GM12892 (cell line): ENCODE results near the gene KLHDC1.
"Not testable (repeated sequence)": the region's sequence is repeated elsewhere in the genome, so short reads cannot be mapped to it uniquely, and the experiment has no call there.

Source experiments
- DNase-seq: peaks from one replicate; pipeline ENCODE4 v3.0.0; 2011; ENCODE audit not compliant: insufficient read length
- FAIRE-seq: peaks from 2 replicates; lab custom pipeline; 2011; peaks lifted over from hg19 to GRCh38; lab: Jason Lieb, UNC
- POLR2A ChIP-seq: IDR thresholded peaks from 2 replicates; pipeline ENCODE4 v1.6.1; 2011; ENCODE audit warnings: low read depth, low read length, control low read depth
- POLR2AphosphoS5 ChIP-seq: IDR thresholded peaks from 2 replicates; pipeline ENCODE4 v1.6.1; 2011; ENCODE audit warnings: low read depth, low read length, control low read depth
- TAF1 ChIP-seq: IDR thresholded peaks from 2 replicates; pipeline ENCODE4 v1.6.1; 2011; ENCODE audit warnings: low read depth, mild to moderate bottlenecking, control low read depth, low read length, borderline replicate concordance

The KLHDC1 gene

GRCh38 chr14:49687942-49688700 is 4.8 kb upstream of the KLHDC1 start, which contains the start of gene POLE2:
Gene POLE2 (minus strand): TSS chr14:49688214. CDS start chr14:49688203, 11 bp downstream.
- DNase-seq (peak; percentile 74), FAIRE-seq (peak; percentile 84)
- no peak for TF ChIP-seq POLR2AphosphoS5
- peak; percentile 76; the same call in 1 of the 2 replicates for TF ChIP-seq TAF1
- peak; percentile 86; the same call in 1 of the 2 replicates for TF ChIP-seq POLR2A

DNA sequence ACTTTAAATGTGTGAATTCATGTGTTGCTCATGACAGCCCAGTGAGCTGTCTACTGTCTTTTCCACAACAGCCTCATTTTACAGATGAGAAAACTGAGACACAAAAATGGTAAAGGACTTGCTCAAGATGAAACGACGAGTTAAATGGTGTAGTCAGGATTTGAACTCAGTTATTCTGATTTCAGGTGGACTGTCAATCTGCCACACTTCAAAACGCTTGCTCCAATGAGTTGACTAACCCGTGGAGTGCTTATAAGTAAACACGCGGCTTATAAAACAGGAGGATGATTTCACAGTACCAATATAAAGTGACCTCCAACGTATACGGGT is 4.3 kb upstream of the KLHDC1 start:
- no peak for FAIRE-seq
- TF ChIP-seq TAF1 (no peak), POLR2AphosphoS5 (no peak), POLR2A (no peak)
- DNase-seq = no peak

- FAIRE-seq (no peak), DNase-seq (no peak)
- TF ChIP-seq TAF1 = no peak
- TF ChIP-seq POLR2A = no peak
- TF ChIP-seq POLR2AphosphoS5 = no peak
Measured at GRCh38 chr14:49691031-49691430, 1.9 kb upstream of the KLHDC1 start.

DNA sequence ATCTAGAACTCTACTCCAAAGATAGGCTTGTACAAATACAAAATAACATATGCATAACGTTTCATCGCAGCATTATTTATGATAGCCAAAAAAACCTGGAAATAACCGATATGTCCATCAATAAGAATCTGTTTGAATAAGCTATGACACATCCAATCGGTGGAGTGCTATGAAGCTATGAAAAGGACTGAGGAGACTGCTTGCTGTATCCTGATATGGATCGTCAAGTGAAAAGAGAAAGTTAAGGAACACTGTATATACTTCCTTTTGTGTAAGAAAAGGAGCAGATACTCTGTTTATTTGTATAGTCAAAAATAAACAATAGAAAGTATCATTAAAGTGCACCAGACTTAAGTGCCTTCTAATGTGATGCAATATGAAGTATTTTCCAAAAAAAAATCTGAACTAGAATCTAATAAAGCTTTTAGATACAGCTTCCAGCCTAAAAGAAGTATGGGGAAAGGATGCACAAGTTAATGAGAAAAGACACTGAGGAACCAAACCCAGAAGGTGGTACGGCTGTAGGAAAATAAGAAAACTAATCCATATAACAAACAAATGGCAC is 645 bp upstream of the KLHDC1 start:
- DNase-seq = no peak
- no peak for FAIRE-seq
- no peak for TF ChIP-seq POLR2AphosphoS5
- no peak for TF ChIP-seq POLR2A

GRCh38 chr14:49693735-49694124 is 810 bp downstream of the KLHDC1 start:
- DNase-seq, FAIRE-seq: not testable (repeated sequence)

DNA sequence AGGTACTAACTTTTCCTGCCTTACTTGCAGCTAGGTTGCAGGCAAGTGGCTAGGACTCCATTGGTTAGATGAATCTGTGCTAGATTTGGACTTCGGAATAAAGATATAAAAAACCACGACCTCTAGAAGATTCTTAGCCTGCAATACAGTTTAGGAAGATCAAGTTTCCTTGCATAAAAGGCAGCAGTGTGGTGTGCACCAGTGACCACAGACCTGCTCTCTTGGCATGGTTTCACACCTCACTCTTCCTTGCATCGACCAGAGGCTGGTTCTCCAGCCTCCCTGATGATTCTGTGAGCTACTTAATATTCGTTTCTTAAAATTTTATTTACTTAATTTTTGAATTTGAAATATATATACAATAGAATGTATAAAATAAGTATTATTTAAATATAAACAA is 9.8 kb downstream of the KLHDC1 start:
- FAIRE-seq (no peak), DNase-seq (no peak)
- no peak for TF ChIP-seq TAF1

GRCh38 chr14:49703965-49704364 is 11.0 kb downstream of the KLHDC1 start:
- TF ChIP-seq POLR2A = no peak
- no peak for TF ChIP-seq POLR2AphosphoS5
- TF ChIP-seq TAF1 = no peak
- DNase-seq (no peak), FAIRE-seq (no peak)

GRCh38 chr14:49704471-49704870 is 11.6 kb downstream of the KLHDC1 start:
- not testable (repeated sequence) for DNase-seq, FAIRE-seq

GRCh38 chr14:49710993-49711392 is 18.1 kb downstream of the KLHDC1 start:
- DNase-seq, FAIRE-seq: not testable (repeated sequence)

DNA sequence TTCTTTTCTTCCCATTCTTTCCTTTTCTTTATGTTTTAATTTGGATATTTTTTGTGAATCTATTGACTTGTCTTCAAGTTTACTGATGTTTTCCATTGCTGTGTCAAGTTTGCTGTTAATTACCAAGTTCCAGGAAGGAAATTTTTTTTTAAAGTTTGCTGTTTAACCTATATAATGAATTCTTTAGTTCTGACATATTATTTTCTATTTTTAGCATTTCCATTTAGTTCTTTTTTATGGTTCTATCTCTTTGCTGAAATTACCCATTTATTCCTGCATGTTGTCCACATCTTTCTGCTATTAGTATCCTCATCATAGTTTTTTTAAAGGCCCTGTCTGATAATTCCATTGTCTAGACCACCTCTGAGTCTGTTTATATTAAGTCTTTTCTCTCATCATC is 27.8 kb downstream of the KLHDC1 start:
- FAIRE-seq (no peak), DNase-seq (no peak)
- TF ChIP-seq TAF1 (no peak), POLR2AphosphoS5 (no peak), POLR2A (no peak)

GRCh38 chr14:49721733-49722435 is 29.0 kb downstream of the KLHDC1 start:
- not testable (repeated sequence) for FAIRE-seq, DNase-seq

DNA sequence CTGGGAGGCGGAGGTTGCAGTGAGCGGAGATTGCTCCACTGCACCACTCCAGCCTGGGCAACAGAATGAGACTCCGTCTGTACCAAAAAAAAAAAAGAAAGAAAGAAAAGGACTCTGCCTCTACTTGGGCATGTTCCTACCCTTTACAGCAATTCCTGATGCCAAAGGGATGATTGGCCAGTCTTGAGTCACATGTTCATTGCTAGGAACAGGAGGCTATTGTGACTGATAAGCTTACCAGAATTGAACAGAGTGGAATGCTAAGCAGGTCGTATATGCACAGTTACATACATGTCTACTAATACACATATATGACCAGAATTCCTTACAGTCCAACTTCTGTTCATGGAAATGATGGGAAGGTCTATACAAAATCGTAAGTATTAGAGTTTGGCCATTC is 34.3 kb downstream of the KLHDC1 start:
- DNase-seq = no peak
- TF ChIP-seq TAF1 = no peak
- no peak for TF ChIP-seq POLR2A
- TF ChIP-seq POLR2AphosphoS5 = no peak
- no peak for FAIRE-seq

DNA sequence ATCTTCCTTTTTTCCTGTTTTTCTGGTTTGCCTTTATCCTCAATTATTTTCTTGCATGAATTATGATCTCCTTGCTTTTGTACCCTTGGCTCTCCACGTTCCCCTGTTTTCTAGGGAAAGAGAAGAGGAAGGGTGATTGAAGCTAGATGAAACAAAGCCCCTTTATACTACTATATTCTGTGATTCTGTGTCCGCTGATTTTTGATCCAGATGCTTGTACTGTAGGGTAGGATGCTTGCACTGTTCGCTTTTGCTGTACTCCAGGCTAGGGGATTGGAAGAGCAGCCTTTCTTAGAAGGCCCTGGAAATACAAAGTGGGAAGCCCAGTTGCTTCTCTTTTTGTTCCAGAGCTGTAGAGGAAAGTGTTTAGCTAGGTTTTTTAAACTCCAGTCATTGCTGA is 40.0 kb downstream of the KLHDC1 start:
- no peak for TF ChIP-seq TAF1
- no peak for TF ChIP-seq POLR2A
- no peak for TF ChIP-seq POLR2AphosphoS5
- FAIRE-seq (no peak), DNase-seq (no peak)

DNA sequence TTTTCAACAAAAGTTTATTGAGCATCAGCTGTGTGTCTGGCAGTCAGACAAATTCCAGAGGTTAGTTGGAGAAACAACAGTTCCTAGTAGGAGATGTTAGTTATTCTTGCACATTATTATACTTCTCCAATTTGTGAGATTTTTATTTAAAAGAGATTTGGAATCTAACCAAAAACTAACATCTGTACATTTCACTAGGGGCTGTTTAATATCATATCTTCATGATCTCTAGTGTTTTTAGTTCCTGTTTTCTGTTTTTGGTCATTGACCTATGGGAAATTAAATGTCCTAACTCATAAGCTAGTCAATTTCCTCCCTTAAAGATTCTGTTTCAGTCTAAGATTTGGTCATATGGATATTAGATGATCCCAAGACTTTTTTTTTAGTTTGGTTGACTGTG is 40.9 kb downstream of the KLHDC1 start:
- DNase-seq (no peak), FAIRE-seq (no peak)
- TF ChIP-seq POLR2A (no peak), POLR2AphosphoS5 (no peak), TAF1 (no peak)

DNA sequence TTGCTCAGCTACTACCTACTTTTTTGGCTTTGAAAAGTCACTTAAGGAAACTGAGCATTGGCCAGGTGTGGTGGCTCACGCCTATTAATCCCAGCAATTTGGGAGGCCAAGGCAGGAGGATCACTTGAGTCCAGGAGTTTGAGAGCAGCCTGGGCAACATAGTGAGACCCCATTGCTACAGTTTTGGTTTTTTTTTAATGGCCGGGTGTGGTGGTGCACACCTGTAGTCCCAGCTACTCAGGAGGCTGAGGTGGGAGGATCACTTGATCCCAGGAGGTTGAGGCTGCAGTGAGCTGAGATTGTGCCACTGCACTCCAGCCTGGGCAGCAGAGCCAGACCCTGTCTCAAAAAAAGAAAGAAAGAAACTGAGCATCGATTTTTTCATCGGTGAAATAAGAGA is 42.7 kb downstream of the KLHDC1 start:
- not testable (repeated sequence) for FAIRE-seq, DNase-seq
